ENCODE data around the gene SMCR8.
"Not testable (repeated sequence)": the region's sequence is repeated elsewhere in the genome, so short reads cannot be mapped to it uniquely, and the experiment has no call there.

Gene SMCR8

DNA sequence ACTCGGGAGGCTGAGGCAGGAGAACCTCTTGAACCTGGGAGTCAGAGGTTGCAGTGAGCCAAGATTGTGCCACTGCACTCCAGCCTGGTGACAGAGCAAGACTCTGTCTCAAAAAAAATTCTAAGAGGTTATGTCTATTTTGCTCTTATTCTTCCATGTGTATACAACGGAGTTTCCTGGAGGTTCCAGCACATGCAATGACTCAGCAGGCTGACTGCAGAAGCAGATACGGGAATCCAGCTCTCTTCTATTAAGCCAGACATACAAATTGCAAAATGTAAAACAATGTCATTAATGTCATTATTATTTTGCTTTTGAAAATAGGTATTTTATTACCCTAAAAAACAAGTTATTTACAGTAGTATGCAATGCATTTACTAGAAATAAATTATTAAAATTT is 36.2 kb upstream of the SMCR8 start:
- TF ChIP-seq CTCF (IDR thresholded peaks at IDR 0.05; ENCODE audit: control extremely low read depth, extremely low read depth, low read depth, missing control alignments) = no peak
- ChIA-PET CTCF (no interaction called here), POLR2A (no interaction called here)
- DNase-seq (ENCODE audit: extremely low spot score) = no peak

GRCh38 chr17:18280249-18280648 is 34.8 kb upstream of the SMCR8 start:
- ChIA-PET POLR2A (no interaction called here), CTCF (interaction anchor here (0.7 to 2.4 kb wide), 3 partner anchors 9 to 31 kb away, joined by 3 to 7 read pairs (median 3); no protein-coding TSS in a partner anchor)
- no peak for DNase-seq (ENCODE audit: extremely low spot score)
- no peak for TF ChIP-seq CTCF (IDR thresholded peaks at IDR 0.05; ENCODE audit: control extremely low read depth, extremely low read depth, low read depth, missing control alignments)

DNA sequence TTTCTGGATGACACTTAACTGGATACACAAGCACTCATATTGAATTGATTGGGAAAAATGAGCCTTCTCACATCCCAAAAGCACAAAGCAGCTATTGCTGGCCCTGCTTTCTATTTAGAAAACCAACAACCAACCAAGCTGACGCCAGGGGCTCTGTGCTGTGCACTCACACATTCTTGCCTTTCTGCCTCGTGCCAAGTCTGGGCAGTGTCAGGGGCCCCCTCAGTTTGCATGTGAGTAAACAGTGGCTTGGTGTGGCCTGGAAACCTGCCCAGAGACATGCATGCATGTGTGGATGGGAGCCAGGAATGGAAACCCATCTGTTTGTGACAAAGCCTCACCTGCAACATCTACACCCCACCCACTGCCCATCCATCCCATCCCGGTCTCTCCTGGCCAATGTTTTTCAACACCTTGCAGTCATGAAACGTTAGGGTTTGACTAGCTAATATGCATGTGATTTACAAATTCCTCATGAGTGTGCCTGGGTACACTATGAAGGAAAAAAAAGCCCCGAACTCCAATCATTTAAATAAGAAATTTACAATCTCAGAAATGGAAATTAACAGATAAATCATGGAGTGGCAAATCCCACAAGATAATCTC is 34.2 kb upstream of the SMCR8 start:
- ChIA-PET CTCF (interaction anchor here (1.1 to 2.4 kb wide), 2 partner anchors 10 to 32 kb away, joined by 3 to 7 read pairs; no protein-coding TSS in a partner anchor), POLR2A (no interaction called here)
- no peak for DNase-seq (ENCODE audit: extremely low spot score)

GRCh38 chr17:18281788-18282187 is 33.3 kb upstream of the SMCR8 start:
- no peak for DNase-seq (ENCODE audit: extremely low spot score)
- CTCF ChIA-PET = no interaction called here
- no peak for TF ChIP-seq CTCF (IDR thresholded peaks at IDR 0.05; ENCODE audit: control extremely low read depth, extremely low read depth, low read depth, missing control alignments)
- POLR2A ChIA-PET = no interaction called here

More for the DNA sequence above, 34.2 kb upstream of the SMCR8 start:
- no peak for TF ChIP-seq CTCF (IDR thresholded peaks at IDR 0.05; ENCODE audit: control extremely low read depth, extremely low read depth, low read depth, missing control alignments)

- ChIA-PET POLR2A (interaction anchor here (0.6 to 1.0 kb wide), 2 partner anchors 15 to 28 kb away, joined by 3 to 5 read pairs; no protein-coding TSS in a partner anchor), CTCF (interaction anchor here (0.9 to 1.4 kb wide), 2 partner anchors 13 to 27 kb away, joined by 3 read pairs; no protein-coding TSS in a partner anchor)
- no peak for TF ChIP-seq CTCF (IDR thresholded peaks at IDR 0.05; ENCODE audit: control extremely low read depth, extremely low read depth, low read depth, missing control alignments)
- no peak for DNase-seq (ENCODE audit: extremely low spot score)
These were observed 29.8 kb upstream of the SMCR8 start for GRCh38 chr17:18285296-18285695.

DNA sequence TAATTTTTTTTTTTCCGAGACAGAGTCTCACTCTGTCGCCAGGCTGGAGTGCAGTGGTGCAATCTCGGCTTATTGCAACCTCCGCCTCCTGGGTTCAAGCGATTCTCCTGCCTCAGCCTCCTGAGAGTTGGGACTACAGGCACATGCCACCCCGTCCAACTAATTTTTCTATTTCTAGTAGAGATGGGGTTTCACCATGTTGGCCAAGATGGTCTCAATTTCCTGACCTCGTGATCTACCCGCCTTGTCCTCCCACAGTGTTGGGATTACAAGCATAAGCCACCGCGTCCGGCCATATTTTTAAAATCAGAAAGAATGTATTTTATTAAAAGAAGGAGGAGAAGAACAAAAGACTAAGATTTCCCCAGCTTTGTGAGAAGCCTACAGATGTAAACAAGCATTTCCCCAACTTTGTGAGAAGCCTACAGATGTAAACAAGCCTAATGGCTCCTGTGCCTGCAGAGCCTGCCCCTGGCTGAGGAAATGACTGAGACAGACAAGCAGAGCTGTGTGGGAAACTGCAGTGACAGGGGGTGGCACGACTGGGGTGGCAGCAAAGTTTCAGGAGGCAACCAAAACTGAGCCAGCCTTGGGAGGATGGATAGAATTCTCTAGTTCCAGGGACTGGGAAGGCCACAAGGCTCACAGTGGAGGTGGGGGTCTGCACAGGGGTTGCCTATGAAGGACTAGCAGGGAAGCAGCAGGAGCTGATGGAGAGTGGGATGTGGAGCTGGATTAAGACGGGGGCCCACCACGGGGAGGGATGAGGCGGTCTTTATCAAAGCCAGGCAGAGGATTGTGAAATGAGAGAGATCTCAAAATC is 23.2 kb upstream of the SMCR8 start:
- POLR2A ChIA-PET = no interaction called here
- CTCF ChIA-PET = no interaction called here
- no peak for TF ChIP-seq CTCF (IDR thresholded peaks at IDR 0.05; ENCODE audit: control extremely low read depth, extremely low read depth, low read depth, missing control alignments)
- DNase-seq (ENCODE audit: extremely low spot score) = no peak

DNA sequence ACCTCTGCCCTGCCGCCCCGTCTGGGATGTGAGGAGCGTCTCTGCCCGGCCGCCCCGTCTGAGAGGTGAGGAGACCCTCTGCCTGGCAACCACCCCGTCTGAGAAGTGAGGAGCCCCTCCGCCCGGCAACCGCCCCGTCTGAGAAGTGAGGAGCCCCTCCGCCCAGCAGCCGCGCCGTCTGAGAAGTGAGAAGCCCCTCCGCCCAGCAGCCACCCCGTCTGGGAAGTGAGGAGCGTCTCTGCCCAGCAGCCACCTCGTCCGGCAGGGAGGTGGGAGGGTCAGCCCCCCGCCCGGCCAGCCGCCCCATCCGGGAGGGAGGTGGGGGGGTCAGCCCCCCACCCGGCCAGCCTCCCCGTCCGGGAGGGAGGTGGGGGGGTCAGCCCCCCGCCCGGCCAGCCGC is 17.0 kb upstream of the SMCR8 start:
- CTCF ChIA-PET; POLR2A ChIA-PET; DNase-seq (ENCODE audit: extremely low spot score): not testable (repeated sequence)
